ENCODE measurements around the gene ANP32E. TPM values are rescaled to one million over a fixed set of nuclear protein-coding genes. Genes with fewer than 3 reads are reported as not detected.

Gene ANP32E
- total and polyA plus RNA-seq, 9 of the 15 experiments (the other 6 are each of a cell fraction or from before 2014, with no cell fraction given), result 60.4 to 197 (median 104) TPM

- TF ChIP-seq PBX2 (CRISPR knock-in tag; IDR thresholded peaks at IDR 0.05; ENCODE audit: low read depth) (peak; percentile 64; the same call in 1 of the 2 replicates), PBX2 (tag; conservative IDR thresholded peaks at IDR 0.05; ENCODE audit: low read depth) (peak; percentile 99), HDAC8 (tag; IDR thresholded peaks at IDR 0.05) (no peak; the same call in 1 of the 2 replicates), JUN (IDR thresholded peaks at IDR 0.05; ENCODE audit: borderline replicate concordance, low read depth, low read length) (0 out of 2 replicates have a peak, but pooled peaks have one; percentile 3), JUN (CRISPR knock-in tag; IDR thresholded peaks at IDR 0.05; ENCODE audit: borderline replicate concordance) (no peak), THRAP3 (IDR thresholded peaks at IDR 0.05; ENCODE audit: borderline replicate concordance) (peak; percentile 97), CREB3L1 (IDR thresholded peaks at IDR 0.05; ENCODE audit: borderline replicate concordance, low read depth) (peak; percentile 98), MYNN (IDR thresholded peaks at IDR 0.05) (peak; percentile 94), MYNN (CRISPR knock-in tag; IDR thresholded peaks at IDR 0.05) (no peak), ZBTB33 (CRISPR knock-in tag; IDR thresholded peaks at IDR 0.05) (no peak), ZNF280B (CRISPR knock-in tag; IDR thresholded peaks at IDR 0.05) (no peak)
These were observed at the start of gene ANP32E (continued) for GRCh38 chr1:150235852-150236613.

Data from K562 (cell line).